ENCODE data around the gene NECAB3. TPM values are rescaled to one million over a fixed set of nuclear protein-coding genes. Genes with fewer than 3 reads are reported as not detected.

NECAB3 gene
- total and polyA plus RNA-seq, 11 donors: 37.6 to 111 (median 71.8) TPM

- 93 to 95% (median 94%) methylated on average over 16 to 31 of the region's 31 CpGs for WGBS, 4 donors
- TF ChIP-seq POLR2A (IDR thresholded peaks at IDR 0.05) (no peak), CTCF (IDR thresholded peaks at IDR 0.05) (no peak)
- ATAC-seq (no peak), DNase-seq (peak in 1 of 5 donors; percentile 15)
- H3K36me3 ChIP-seq: peaks cover 0 to 3% (median 0%) of the 10 kb centered on the region in 9 donors
- H3K27me3 ChIP-seq: no peaks in the 10 kb centered on the region
- intact Hi-C loops (cut with DNase I): no loop called here
- H3K9me3 ChIP-seq: no peaks in the 10 kb centered on the region
- H3K4me1 ChIP-seq: peaks cover 0 to 51% (median 21%) of the 10 kb centered on the region in 12 donors
- H3K27ac ChIP-seq: peak overlapping the region in 2 of 12 donors; percentile 18 to 93
- H3K4me3 ChIP-seq: no peak overlapping the region
Measured at GRCh38 chr20:33676652-33677645, 2.7 kb upstream of the NECAB3 start.

GRCh38 chr20:33676121-33676520 is 1.9 kb upstream of the NECAB3 start:
- TF ChIP-seq CTCF (IDR thresholded peaks at IDR 0.05): no peak
- TF ChIP-seq POLR2A (IDR thresholded peaks at IDR 0.05): no peak
- H3K9me3 ChIP-seq: no peaks in the 10 kb centered on the region
- H3K4me1 ChIP-seq: peaks cover 0 to 50% (median 21%) of the 10 kb centered on the region in 12 donors
- DNase-seq (no peak), ATAC-seq (no peak)
- peaks cover 0 to 11% (median 0%) of the 10 kb centered on the region in 9 donors for H3K36me3 ChIP-seq
- 94 to 96% (median 95%) methylated on average over 11 of the region's 11 CpGs for WGBS, 4 donors
- intact Hi-C loops (cut with DNase I): no loop called here
- peak overlapping the region in 8 of 12 donors; percentile 75 to 95 (median 90) for H3K27ac ChIP-seq
- no peak overlapping the region for H3K4me3 ChIP-seq
- no peaks in the 10 kb centered on the region for H3K27me3 ChIP-seq

- DNase-seq (no peak), ATAC-seq (no peak)
- intact Hi-C loops (cut with DNase I): no loop called here
- no peak for TF ChIP-seq POLR2A (IDR thresholded peaks at IDR 0.05)
- no peak for TF ChIP-seq CTCF (IDR thresholded peaks at IDR 0.05)
- Histone ChIP-seq H3K27me3 (no peaks in the 10 kb centered on the region), H3K36me3 (peaks cover 0 to 19% (median 0%) of the 10 kb centered on the region in 9 donors), H3K4me1 (peaks cover 0 to 43% (median 25%) of the 10 kb centered on the region in 12 donors), H3K9me3 (no peaks in the 10 kb centered on the region), H3K4me3 (peak overlapping the region in 10 of 12 donors; percentile 62 to 95 (median 76)), H3K27ac (peak overlapping the region; percentile 75 to 95 (median 90))
- 57 to 66% (median 65%) methylated on average over 16 of the region's 16 CpGs for WGBS, 4 donors
Measured at GRCh38 chr20:33675136-33675959, 1.1 kb upstream of the NECAB3 start.

Data from heart left ventricle (tissue), 16 donors.